Muscle of arm (tissue), 14 donors: Measurements from ENCODE around the gene MCF2L. TPM values are rescaled to one million over a fixed set of nuclear protein-coding genes. Genes with fewer than 3 reads are reported as not detected.
A peak's percentile ranks its signal among the peaks of the same experiment; 100 is the strongest.
"Not testable (repeated sequence)": the region's sequence is repeated elsewhere in the genome, so short reads cannot be mapped to it uniquely, and the experiment has no call there.

Experiments used
- DNase-seq: peaks from one replicate; pipeline ENCODE4 v3.0.0-alpha.2; 2013
- long read RNA-seq, 11 donors: transcript quantifications; one replicate each; lab custom pipeline, GENCODE V29; 2026
- polyA plus RNA-seq, 12 donors: library from polyadenylated mRNA; unstranded; fragments of 120-200 nt; gene quantifications; one replicate each; pipeline ENCODE4 v1.2.1, GENCODE V29; 2013; ENCODE audit not compliant: insufficient read length in 12 of 12

MCF2L gene, protein sequence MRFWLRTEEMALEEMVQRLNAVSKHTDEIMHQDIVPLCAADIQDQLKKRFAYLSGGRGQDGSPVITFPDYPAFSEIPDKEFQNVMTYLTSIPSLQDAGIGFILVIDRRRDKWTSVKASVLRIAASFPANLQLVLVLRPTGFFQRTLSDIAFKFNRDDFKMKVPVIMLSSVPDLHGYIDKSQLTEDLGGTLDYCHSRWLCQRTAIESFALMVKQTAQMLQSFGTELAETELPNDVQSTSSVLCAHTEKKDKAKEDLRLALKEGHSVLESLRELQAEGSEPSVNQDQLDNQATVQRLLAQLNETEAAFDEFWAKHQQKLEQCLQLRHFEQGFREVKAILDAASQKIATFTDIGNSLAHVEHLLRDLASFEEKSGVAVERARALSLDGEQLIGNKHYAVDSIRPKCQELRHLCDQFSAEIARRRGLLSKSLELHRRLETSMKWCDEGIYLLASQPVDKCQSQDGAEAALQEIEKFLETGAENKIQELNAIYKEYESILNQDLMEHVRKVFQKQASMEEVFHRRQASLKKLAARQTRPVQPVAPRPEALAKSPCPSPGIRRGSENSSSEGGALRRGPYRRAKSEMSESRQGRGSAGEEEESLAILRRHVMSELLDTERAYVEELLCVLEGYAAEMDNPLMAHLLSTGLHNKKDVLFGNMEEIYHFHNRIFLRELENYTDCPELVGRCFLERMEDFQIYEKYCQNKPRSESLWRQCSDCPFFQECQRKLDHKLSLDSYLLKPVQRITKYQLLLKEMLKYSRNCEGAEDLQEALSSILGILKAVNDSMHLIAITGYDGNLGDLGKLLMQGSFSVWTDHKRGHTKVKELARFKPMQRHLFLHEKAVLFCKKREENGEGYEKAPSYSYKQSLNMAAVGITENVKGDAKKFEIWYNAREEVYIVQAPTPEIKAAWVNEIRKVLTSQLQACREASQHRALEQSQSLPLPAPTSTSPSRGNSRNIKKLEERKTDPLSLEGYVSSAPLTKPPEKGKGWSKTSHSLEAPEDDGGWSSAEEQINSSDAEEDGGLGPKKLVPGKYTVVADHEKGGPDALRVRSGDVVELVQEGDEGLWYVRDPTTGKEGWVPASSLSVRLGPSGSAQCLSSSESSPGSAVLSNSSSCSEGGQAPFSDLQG
- 10 to 100 TPM in 11 of 12 donors, not detected in 1; 13.7 to 50.7 (median 22.0) TPM for polyA plus RNA-seq
- long read RNA-seq, donor 1, partial matches to known transcripts: 0 of 3 reads
- long read RNA-seq, donor 1, other reads (novel, unspliced or antisense): 0 of 3 reads
- long read RNA-seq, donor 2, partial matches to known transcripts: 0 of 1 reads
- long read RNA-seq, donor 2, other reads (novel, unspliced or antisense): 0 of 1 reads
- long read RNA-seq, donor 3, partial matches to known transcripts: 0 of 1 reads
- long read RNA-seq, donor 3, other reads (novel, unspliced or antisense): 0 of 1 reads
- long read RNA-seq, donor 4, partial matches to known transcripts: 0 of 1 reads
- long read RNA-seq, donor 4, other reads (novel, unspliced or antisense): 0 of 1 reads
- long read RNA-seq, donor 5, partial matches to known transcripts: 0 of 2 reads
- long read RNA-seq, donor 5, other reads (novel, unspliced or antisense): 0 of 2 reads
- long read RNA-seq, donor 6: 0 reads
- long read RNA-seq, donor 7: 0 reads
- long read RNA-seq, donor 8: 0 reads
- long read RNA-seq, donor 9: 0 reads
- long read RNA-seq, donor 10: 0 reads
- long read RNA-seq, donor 11: 0 reads

DNA sequence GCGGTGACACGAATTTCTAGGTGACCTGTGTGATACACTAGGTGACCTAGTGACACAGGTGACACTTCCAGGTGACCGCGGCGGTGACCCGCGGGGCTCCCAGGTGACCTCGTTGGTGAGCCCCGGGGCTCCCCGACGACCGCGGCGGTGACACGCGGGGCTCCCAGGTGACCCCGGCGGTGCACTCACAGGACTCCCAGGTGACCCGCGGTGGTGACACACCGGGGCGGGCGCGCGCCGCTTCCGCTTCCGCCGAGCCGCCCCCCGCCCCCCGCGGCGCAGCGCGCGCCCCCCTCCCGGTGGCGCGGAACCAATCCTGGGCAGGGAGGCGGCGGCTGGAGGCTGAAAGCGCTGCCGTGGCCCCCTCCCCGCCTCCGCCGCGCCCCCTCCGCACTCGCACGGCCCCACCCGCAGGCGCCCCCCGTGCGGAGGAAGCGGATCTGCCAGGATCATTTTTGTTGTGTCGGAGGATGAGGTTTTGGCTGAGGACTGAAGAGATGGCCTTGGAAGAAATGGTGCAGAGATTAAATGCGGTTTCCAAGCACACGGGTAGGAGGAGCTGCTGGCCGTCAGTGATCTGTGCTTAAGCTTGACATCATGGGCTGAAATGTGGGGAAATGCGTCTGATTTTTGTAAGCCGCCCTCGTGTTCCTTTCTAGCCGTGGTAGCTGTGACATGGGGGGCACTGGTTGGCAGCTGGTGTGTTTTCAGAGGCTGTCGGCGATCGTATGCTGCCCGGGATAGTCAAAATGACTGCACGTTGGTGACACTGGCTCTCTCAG lies at the start of gene MCF2L:
MCF2L (plus strand) TSS at position 305 of the 782 bp plus-strand sequence; CDS start at position 471, 166 bp downstream.
- peak; percentile 66 for DNase-seq

DNA sequence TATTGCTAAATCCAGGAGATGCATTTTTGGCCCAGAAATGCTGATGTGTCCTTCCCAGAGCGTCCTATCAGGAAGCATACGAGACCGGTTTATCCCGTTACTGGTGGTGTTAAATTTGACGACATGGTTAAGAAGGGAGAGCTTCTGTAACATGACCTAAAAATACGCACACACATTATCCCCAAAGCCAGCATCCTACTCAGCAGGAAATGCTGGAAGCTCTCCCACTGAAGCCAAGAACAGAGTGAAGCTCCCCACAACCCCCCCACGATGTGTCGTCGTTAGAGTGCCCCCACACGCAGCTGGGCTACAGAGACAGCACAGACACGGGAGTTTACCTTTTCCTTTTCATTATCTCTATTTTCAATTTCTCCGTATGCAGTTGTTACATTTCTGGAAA lies 45.1 kb upstream of the MCF2L start:
- no peak for DNase-seq

DNA sequence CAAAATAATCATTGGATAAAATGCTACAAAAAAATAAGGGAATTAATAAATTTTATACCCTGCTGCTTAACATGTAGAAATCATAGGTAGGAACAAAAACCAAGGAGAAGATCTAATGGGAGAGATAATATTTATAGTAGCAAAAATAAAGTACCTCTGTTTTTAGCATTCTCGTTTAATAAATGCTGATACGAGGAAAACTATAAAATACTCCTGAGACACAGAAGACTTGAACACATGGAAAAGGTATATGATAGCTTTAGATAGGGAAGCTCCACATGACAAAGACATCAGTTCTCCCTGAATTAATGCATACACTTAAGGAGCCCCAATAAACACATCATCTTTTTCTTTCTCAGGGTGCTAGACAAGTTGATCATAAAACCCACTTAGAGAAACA lies 44.6 kb upstream of the MCF2L start:
- DNase-seq: no peak

DNA sequence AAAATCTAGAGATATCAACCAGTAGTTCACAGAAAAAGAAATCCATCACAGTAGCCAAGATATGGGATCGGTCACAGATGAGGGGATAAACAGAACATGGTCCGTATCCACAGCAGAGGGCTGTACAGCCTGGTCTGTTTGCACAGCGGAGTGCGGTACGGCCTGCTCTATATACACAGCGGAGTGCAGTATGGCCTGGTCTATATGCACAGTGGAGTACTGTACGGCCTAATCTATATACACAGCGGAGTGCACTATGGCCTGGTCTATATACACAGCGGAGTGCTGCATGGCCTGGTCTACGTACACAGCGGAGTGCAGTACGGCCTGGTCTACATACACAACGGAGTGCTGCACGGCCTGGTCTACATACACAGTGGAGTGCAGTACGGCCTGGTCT lies 43.0 kb upstream of the MCF2L start:
- DNase-seq: no peak

DNA sequence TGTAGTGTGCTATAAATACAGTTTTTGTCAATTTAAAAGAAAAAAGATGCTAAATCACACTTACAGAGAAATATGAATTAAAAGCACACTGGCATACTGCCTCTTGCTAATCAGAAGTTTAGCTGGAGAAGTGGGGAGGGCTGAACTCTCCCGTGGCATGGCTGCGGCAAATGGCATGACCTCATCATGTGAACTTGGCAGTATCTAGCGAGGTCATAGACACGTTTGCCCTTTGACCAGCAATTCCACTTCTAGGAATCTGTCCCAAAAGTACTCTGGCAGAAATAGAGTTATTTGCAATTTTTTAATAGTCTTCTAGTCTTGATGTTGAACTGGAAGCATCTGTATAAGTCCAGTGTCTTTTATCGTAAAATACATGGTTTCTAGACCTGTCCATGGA lies 42.0 kb upstream of the MCF2L start:
- no peak for DNase-seq

DNA sequence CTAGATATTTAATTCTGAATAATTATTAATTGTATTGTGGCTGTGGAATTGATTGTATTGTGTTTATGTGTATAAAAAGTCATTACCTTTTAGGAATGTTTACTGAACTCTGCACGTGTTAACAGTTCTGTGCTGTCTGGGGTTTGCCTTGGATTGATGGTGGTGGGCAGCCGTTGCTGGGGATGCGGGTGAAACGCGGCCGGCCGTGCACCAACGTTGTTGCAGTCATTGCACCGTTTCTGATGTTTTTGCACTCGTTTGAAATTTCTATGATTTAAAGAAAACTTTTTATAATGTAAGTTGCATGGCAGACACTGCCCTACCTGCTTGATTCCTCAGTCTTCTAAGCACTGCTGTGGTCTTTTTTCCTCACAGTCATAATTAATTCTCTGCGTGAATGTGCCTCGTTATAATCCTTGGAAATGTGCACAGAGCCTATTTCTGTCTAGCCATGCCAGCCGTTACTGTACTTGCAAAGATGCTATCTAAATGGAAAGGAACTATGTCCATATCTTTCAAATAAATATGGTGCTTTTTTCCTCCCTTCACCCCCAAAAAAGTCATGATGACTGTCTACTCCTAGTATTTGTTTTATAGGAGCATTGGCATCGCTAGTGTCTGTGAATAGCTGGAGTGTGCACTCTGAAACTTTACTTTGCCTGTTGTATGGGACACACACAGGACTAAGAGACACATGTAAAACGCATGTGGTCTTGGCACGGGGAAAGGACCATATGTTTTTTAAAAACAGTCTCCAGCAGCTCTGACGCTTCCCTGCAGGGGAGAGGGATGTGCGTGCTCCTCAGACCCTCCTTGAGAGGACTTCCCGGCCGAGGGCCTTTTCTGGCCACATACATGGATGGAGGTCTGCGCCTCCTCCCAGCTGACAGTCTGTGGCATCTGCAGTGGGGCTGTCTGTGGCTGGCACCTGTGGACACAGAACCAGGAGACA lies 40.7 kb upstream of the MCF2L start:
- peak; percentile 51 for DNase-seq

DNA sequence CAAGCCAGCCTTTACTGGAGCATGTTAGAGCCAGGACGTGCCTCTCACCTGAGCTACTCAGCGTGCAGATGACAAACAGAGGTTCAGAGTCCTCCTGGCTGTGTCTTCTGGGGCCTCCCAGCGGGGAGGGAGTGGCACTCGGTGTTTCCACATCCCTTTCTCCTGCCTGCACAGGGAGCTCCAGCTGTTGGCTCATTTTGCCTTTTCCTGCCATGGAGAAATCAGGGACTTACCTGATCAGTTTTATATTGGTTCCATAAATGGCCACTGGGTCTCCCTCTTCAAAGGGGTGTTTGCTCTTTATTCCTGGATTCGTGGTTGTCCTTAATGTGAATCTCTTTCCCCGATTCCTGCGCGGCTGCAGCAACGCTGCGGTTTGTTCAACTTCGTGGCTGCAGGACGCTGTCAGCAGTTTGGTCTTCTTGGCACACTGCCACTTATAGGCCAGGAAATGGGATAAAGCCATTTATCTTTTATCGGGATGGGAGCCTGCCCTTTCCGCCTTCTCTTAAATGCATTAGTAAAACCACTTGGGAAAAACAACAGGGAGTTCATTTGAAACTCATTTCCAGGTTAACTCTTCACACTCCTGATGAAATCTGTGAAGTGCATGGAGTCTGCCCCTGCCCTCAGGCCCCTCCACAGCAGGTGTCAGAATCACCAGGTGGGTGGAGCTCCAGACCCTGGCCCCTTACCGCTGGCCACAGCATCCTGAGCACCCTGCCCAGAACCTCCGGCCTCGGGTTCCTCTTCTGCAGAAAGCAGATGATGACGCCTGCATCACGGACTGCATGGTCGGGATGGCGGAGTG lies 39.8 kb upstream of the MCF2L start:
- DNase-seq: peak; percentile 49

DNA sequence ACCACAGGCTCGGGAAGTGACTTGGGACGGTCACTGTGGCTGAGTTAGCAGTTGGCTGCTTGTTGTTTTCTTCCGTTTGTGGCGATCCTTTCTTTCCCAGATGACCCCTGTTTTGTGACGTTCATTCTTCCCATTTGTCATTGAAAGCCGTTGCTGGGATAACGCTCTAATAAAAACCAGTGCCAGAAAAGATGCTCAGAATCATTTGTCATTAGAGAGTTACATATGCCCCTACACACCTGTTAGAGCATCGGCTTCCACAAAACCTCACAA lies 39.3 kb upstream of the MCF2L start:
- DNase-seq: no peak

DNA sequence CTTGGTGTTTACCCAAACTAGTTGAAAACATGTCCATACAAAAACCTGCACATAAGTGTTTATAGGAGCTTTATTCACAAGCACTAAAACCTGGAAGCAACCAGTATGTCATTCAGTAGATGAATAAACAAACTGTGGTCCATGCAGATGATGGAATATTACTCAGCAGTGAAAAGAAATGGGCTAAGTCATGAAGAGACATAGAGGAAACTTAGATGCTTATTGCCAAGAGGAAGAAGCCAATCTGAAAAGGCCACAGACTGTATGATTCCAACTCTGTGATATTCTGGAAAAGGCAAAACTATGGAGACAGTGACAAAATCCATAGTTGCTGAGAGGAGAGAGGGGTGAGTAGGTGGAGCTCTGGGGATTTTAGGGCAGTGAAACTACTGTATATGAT lies 38.8 kb upstream of the MCF2L start:
- DNase-seq: no peak

DNA sequence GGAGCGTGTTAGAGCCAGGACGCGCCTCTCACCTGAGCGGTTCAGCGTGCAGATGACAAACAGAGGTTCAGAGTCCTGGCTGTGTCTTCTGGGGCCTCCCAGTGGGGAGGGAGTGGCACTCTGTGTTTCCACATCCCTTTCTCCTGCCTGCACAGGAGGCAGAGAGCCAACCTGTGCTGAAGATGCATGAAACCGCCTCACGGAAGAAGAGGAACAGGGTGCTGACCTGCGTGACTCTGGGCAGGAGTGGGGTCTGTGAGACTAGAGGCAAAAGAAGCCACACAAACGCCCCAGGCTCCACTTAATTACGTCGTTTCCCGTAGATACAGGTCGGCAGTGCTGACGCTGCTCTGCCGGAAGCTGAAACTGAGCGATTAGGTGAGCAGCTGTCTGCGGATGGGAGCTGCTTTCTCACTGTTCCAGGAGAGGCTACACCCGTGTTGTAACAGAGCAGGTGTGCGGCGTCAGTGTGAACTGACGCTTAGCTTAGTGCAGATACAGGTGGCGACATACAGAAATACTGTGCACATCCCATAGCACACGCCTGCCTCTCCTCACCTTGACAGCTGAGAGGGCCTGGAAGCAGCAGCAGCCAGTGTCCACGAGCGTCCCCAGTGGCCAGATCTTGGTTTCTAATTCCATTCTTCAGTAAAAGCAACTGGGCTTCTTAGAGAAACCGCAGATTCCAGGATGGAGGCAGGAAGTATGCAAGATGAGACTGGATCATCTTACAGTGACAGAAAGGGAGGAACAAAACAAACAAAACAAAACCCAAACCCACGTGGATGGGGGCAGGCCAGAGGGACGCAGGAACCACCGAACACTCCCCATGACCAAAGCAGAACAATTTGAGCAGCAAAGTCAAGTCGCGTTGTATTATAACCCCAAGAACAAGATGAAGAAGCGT lies 37.7 kb upstream of the MCF2L start:
- DNase-seq: peak; percentile 70

DNA sequence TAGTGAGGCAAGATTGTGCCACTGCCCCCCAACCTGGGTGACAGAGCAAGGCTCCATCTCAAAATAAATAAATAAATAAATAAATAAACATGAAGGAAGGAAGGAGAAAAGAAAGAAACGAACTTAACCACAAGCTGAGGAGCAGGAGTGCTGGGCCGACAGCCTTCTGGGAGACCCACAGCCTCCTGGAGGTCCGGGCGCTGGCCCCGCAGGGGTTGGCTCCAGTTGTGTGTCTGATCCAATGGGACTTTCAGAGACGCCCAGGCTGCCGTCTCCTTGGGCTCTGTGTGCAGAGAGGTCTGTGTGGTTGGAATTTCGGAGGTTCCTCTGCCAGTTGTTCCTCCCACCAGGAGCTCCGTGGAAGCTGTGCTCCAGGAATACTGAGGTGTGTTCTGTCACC lies 36.0 kb upstream of the MCF2L start:
- no peak for DNase-seq

DNA sequence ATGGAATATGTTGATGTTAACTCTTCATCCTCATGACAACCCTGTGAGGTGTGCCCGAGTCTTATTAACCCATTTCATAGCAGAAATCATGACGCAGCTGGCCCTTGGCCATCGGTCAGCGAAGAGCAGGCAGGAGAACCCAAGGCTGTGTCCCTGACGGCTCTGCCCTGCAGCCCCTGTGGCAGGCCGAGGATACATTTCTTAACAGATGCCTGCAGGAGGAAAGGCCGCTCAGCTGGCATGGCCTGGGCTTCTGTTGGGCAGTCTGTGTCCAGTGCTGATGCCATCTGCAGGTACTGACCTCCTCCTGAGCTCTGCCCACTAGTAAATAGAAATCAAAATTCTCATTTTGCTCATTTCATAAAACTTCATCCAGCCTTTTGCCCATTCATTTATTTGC lies 35.4 kb upstream of the MCF2L start:
- DNase-seq: no peak

DNA sequence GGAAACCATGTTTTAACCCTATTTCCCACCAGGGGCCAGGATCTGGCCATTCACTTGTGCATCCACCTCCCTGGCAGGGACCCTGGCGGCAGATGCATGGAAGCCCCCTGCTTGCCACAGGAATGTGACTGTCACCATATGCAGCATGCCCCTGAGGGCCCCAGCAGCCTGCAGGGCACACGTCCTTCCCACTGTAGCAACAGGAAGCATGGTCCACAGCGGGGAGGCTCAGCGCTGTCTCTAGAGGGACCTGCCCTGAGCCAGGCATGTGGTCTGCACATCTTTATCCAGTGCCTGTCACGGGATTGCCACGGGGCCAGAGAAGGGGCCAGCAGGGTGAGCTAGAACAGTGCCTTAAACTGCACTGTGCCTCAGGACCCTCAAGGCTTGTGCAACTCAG lies 34.9 kb upstream of the MCF2L start:
- no peak for DNase-seq

DNA sequence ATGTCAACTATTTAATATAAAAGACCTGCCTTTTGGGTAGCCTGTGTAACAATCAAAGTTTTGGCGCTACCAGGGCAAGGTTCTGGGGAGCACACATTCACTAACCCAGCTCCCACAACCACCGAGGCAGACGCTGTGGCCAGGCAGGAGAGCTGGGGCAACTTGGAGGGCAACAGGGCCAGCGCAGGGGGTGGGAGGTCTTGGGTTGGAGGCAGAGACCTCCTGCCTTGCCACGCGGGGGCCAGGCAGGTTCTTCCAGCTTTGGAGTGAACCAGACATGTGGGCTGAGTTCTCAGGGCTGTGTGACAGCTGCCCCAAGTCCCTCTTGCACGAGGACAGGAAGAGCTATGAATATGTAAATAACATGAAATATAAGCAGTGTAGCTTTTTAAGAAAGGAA lies 30.3 kb upstream of the MCF2L start:
- DNase-seq: no peak

DNA sequence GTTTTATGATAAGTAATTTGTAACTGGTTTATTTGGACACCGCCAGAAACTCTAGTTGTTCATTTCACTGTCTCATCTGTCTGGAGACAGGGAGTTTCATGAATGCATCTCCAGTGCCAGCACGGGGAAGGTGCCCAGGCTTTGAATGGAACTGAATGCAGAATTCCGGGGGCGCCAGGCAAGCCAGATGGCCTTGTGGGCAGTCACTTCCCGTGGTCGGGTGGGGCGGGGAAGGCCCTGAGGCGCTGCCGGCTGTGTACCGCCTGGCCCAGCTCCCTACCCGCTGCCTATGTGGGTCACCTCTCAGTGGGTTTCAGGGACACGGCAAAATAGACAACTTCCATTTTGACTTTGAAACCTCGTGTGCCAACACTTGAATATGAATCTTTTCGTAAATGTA lies 28.8 kb upstream of the MCF2L start:
- DNase-seq: no peak

DNA sequence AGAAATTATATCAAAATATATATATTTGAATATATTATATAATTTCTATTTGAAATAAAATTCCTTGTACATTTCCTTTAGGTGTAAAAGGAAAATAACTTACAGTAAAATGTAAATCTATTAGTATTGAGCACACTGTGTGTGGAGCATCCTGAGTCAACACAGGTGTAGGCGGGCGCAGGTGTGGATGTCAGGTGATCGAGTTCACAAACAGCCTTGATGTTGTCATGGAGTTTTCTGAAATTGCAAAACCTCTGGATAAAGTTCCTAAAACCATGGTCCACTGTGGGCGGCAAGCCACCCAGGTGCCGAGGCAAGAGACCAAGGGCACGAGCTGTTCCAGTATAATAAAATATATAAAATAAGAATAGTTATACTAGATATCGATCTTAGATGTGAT lies 27.7 kb upstream of the MCF2L start:
- no peak for DNase-seq

DNA sequence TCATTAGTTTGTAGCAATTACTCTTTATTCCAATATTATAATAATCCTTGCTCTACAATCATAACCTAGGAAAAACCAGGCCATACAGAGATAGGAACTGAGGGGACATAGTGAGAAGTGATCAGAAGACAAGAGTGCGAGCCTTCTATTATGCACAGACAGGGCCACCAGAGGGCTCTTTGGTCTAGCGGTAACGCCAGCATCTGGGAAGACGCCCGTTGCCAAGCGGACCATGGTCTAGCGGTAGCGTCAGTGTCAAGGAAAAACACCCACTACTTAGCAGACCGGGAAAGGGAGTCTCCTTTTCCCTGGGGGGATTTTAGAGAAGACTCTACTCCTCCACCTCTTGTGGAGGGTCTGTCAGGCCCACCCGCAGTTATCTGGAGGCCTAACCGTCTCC lies 27.2 kb upstream of the MCF2L start:
- not testable (repeated sequence) for DNase-seq
